WTC11 (cell line): ENCODE measurements around the gene B3GAT3.
A peak's percentile ranks its signal among the peaks of the same experiment; 100 is the strongest.

Source experiments
- CREB1 ChIP-seq: sonication (generic); formaldehyde crosslinking; IDR thresholded peaks from 2 replicates; pipeline ENCODE4 v1.8.0; 2023; ENCODE audit warnings: mild to moderate bottlenecking, missing genetic modification reagents
- ELF4 ChIP-seq: sonication (generic); formaldehyde crosslinking; IDR thresholded peaks from 2 replicates; pipeline ENCODE4 v1.8.1; 2022; ENCODE audit warnings: low read depth, mild to moderate bottlenecking, moderate library complexity, missing genetic modification reagents
- MAX ChIP-seq: sonication (generic); formaldehyde crosslinking; IDR thresholded peaks from 2 replicates; pipeline ENCODE4 v1.8.0; 2022; ENCODE audit warnings: mild to moderate bottlenecking, missing genetic modification reagents
- RORB ChIP-seq: fragments of 250-450 bp; sonication (Bioruptor Pico); IDR thresholded peaks from 2 replicates; pipeline ENCODE4 v1.9.0; 2021; ENCODE audit warnings: mild to moderate bottlenecking
- SP1 ChIP-seq: sonication (generic); formaldehyde crosslinking; conservative IDR thresholded peaks from 2 replicates; pipeline ENCODE4 v1.8.1; 2022; ENCODE audit warnings: missing genetic modification reagents
- ZMAT4 ChIP-seq: fragments of 250-450 bp; sonication (Bioruptor Pico); IDR thresholded peaks from 2 replicates; pipeline ENCODE4 v1.9.0; 2021; ENCODE audit warnings: mild to moderate bottlenecking
- TF ChIP-seq, protein P1 (sequence below): fragments of 200-600 bp; IDR thresholded peaks from 2 replicates; pipeline ENCODE4 v1.8.0; 2022; ENCODE audit warnings: antibody characterized with exemption
- TF ChIP-seq, protein P2 (sequence below): sonication (generic); formaldehyde crosslinking; IDR thresholded peaks from 2 replicates; pipeline ENCODE4 v1.8.1; 2022; ENCODE audit warnings: missing genetic modification reagents, borderline replicate concordance
- TF ChIP-seq, protein P3 (sequence below): sonication (generic); formaldehyde crosslinking; IDR thresholded peaks from 2 replicates; pipeline ENCODE4 v1.8.0; 2023; ENCODE audit warnings: mild to moderate bottlenecking, missing genetic modification reagents
- TF ChIP-seq, protein P4 (sequence below): sonication (generic); formaldehyde crosslinking; IDR thresholded peaks from 2 replicates; pipeline ENCODE4 v1.8.1; 2022; ENCODE audit warnings: low read depth, mild to moderate bottlenecking, moderate library complexity, missing genetic modification reagents, borderline replicate concordance

GRCh38 chr11:62601372-62602140, 20.2 kb downstream of the B3GAT3 start, which contains the start of gene MTA2:
- TF ChIP-seq, protein P1, sequence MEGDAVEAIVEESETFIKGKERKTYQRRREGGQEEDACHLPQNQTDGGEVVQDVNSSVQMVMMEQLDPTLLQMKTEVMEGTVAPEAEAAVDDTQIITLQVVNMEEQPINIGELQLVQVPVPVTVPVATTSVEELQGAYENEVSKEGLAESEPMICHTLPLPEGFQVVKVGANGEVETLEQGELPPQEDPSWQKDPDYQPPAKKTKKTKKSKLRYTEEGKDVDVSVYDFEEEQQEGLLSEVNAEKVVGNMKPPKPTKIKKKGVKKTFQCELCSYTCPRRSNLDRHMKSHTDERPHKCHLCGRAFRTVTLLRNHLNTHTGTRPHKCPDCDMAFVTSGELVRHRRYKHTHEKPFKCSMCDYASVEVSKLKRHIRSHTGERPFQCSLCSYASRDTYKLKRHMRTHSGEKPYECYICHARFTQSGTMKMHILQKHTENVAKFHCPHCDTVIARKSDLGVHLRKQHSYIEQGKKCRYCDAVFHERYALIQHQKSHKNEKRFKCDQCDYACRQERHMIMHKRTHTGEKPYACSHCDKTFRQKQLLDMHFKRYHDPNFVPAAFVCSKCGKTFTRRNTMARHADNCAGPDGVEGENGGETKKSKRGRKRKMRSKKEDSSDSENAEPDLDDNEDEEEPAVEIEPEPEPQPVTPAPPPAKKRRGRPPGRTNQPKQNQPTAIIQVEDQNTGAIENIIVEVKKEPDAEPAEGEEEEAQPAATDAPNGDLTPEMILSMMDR: no peak
- TF ChIP-seq, protein P2, sequence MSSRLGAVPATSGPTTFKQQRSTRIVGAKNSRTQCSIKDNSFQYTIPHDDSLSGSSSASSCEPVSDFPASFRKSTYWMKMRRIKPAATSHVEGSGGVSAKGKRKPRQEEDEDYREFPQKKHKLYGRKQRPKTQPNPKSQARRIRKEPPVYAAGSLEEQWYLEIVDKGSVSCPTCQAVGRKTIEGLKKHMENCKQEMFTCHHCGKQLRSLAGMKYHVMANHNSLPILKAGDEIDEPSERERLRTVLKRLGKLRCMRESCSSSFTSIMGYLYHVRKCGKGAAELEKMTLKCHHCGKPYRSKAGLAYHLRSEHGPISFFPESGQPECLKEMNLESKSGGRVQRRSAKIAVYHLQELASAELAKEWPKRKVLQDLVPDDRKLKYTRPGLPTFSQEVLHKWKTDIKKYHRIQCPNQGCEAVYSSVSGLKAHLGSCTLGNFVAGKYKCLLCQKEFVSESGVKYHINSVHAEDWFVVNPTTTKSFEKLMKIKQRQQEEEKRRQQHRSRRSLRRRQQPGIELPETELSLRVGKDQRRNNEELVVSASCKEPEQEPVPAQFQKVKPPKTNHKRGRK: no peak
- TF ChIP-seq SP1 (CRISPR knock-in tag): peak; percentile 75
- TF ChIP-seq, protein P3, sequence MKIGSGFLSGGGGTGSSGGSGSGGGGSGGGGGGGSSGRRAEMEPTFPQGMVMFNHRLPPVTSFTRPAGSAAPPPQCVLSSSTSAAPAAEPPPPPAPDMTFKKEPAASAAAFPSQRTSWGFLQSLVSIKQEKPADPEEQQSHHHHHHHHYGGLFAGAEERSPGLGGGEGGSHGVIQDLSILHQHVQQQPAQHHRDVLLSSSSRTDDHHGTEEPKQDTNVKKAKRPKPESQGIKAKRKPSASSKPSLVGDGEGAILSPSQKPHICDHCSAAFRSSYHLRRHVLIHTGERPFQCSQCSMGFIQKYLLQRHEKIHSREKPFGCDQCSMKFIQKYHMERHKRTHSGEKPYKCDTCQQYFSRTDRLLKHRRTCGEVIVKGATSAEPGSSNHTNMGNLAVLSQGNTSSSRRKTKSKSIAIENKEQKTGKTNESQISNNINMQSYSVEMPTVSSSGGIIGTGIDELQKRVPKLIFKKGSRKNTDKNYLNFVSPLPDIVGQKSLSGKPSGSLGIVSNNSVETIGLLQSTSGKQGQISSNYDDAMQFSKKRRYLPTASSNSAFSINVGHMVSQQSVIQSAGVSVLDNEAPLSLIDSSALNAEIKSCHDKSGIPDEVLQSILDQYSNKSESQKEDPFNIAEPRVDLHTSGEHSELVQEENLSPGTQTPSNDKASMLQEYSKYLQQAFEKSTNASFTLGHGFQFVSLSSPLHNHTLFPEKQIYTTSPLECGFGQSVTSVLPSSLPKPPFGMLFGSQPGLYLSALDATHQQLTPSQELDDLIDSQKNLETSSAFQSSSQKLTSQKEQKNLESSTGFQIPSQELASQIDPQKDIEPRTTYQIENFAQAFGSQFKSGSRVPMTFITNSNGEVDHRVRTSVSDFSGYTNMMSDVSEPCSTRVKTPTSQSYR (CRISPR knock-in tag): no peak
- TF ChIP-seq ELF4 (CRISPR knock-in tag): no peak
- no peak for TF ChIP-seq ZMAT4
- TF ChIP-seq RORB (CRISPR knock-in tag): no peak
- TF ChIP-seq, protein P4, sequence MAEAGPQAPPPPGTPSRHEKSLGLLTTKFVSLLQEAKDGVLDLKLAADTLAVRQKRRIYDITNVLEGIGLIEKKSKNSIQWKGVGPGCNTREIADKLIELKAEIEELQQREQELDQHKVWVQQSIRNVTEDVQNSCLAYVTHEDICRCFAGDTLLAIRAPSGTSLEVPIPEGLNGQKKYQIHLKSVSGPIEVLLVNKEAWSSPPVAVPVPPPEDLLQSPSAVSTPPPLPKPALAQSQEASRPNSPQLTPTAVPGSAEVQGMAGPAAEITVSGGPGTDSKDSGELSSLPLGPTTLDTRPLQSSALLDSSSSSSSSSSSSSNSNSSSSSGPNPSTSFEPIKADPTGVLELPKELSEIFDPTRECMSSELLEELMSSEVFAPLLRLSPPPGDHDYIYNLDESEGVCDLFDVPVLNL: peak; percentile 77; the same call in 1 of the 2 replicates
- no peak for TF ChIP-seq CREB1 (CRISPR knock-in tag)
- no peak; the same call in 1 of the 2 replicates for TF ChIP-seq MAX (CRISPR knock-in tag)
